HUES6 (cell line): Measurements from ENCODE around the gene EML1.

Source experiments
- H3K27ac ChIP-seq: 2 replicates; pipeline ENCODE4 v1.7.0; 2013; ENCODE audit warnings: low read depth, mild to moderate bottlenecking, low read length, inconsistent platforms
- H3K27me3 ChIP-seq: 2 replicates; pipeline ENCODE4 v1.6.1; 2013; ENCODE audit warnings: low read length; ENCODE audit not compliant: control insufficient read depth, insufficient read depth
- H3K36me3 ChIP-seq: 2 replicates; pipeline ENCODE4 v1.6.1; 2013; ENCODE audit warnings: low read length; ENCODE audit not compliant: control insufficient read depth, insufficient read depth
- H3K4me1 ChIP-seq: 2 replicates; pipeline ENCODE4 v1.6.1; 2013; ENCODE audit warnings: low read length; ENCODE audit not compliant: control insufficient read depth, insufficient read depth
- H3K4me3 ChIP-seq: 2 replicates; pipeline ENCODE4 v1.5.1; 2013; ENCODE audit warnings: low read depth, low read length
- H3K9ac ChIP-seq: one replicate; pipeline ENCODE4 v1.6.1; 2013; ENCODE audit warnings: mild to moderate bottlenecking, low read length
- H3K9me3 ChIP-seq: 2 replicates; pipeline ENCODE4 v1.6.1; 2013; ENCODE audit warnings: low read depth, low read length; ENCODE audit not compliant: control insufficient read depth, insufficient read depth

Gene EML1

DNA sequence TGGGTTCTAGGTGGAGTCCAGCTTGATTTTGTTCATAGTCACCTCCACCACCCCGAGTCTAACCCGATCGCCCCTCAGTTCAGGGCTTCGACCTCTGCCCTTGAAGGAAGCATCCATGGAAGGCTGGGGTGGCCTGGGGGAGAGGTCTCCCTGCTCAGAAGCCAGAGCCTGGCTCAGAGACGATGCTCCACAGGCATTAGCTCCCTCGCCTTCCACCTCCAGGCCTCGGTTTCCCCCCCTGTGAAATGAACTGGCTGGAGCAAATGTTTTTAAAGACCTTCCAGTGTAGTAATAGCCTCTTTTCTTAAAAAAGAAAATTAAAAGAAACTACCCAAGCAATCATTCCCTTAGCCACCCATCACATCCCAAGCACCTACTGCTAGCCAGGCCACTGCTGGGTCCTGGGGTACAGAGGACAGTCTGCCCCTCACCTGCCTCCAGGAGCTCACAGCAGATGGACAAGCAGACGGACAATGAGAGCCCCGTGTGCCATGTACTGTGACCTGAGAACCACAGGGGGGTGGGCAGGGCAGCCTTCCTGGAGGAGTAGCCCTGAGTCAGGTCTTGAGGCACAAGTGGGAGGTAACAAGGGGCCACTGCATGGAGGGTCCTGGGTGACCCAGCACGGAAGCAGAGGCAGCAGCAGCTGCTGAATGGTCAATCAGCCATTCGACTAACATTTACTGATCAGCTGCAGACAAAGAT is 42.3 kb upstream of the EML1 start:
- Histone ChIP-seq H3K27me3 (no peaks in the 10 kb centered on the region), H3K9me3 (no peaks in the 10 kb centered on the region), H3K36me3 (no peaks in the 10 kb centered on the region), H3K9ac (no peak overlapping the region), H3K4me1 (peaks cover 28% of the 10 kb centered on the region), H3K27ac (no peak overlapping the region), H3K4me3 (no peak overlapping the region)

- Histone ChIP-seq H3K27ac (no peak overlapping the region), H3K9ac (no peak overlapping the region), H3K4me3 (no peak overlapping the region)
Measured at GRCh38 chr14:99751539-99752485, 41.4 kb upstream of the EML1 start.

DNA sequence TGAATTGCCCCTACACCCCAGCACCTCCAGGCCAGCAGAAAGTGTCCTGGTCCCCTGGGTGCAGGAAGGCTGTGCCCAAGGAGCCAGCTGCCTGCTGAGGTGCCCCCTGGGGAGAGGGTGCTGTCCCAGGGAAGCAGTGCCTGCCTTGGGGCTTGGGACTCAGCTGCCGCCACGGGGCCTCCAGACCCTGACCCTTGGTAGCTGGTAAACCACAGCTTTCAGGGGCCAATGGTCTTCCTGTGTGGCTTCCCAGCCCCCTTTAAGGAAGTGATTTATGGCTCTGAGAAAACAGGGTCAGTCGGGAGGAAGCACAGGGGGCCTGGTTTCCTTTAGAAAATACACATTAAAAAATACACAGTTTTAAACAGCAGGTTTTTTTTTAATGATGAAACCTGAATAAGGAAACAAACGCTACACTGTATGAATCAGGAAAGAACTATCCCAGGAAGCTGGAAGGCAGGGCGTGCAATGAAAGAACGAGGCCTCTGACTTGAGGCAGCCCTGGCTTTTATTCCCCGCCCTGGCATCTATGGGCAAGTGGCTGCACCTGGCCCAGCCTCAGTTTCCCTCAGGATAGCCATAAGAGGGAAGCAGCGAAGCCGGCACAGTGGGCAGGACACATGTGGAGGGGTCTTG is 40.6 kb upstream of the EML1 start:
- no peaks in the 10 kb centered on the region for H3K9me3 ChIP-seq
- peaks cover 19% of the 10 kb centered on the region for H3K4me1 ChIP-seq
- no peaks in the 10 kb centered on the region for H3K36me3 ChIP-seq
- no peak overlapping the region for H3K4me3 ChIP-seq
- no peak overlapping the region for H3K9ac ChIP-seq
- no peaks in the 10 kb centered on the region for H3K27me3 ChIP-seq
- no peak overlapping the region for H3K27ac ChIP-seq

More at GRCh38 chr14:99751539-99752485, 41.4 kb upstream of the EML1 start:
- Histone ChIP-seq H3K27me3 (no peaks in the 10 kb centered on the region), H3K9me3 (no peaks in the 10 kb centered on the region), H3K4me1 (peaks cover 19% of the 10 kb centered on the region), H3K36me3 (no peaks in the 10 kb centered on the region)

DNA sequence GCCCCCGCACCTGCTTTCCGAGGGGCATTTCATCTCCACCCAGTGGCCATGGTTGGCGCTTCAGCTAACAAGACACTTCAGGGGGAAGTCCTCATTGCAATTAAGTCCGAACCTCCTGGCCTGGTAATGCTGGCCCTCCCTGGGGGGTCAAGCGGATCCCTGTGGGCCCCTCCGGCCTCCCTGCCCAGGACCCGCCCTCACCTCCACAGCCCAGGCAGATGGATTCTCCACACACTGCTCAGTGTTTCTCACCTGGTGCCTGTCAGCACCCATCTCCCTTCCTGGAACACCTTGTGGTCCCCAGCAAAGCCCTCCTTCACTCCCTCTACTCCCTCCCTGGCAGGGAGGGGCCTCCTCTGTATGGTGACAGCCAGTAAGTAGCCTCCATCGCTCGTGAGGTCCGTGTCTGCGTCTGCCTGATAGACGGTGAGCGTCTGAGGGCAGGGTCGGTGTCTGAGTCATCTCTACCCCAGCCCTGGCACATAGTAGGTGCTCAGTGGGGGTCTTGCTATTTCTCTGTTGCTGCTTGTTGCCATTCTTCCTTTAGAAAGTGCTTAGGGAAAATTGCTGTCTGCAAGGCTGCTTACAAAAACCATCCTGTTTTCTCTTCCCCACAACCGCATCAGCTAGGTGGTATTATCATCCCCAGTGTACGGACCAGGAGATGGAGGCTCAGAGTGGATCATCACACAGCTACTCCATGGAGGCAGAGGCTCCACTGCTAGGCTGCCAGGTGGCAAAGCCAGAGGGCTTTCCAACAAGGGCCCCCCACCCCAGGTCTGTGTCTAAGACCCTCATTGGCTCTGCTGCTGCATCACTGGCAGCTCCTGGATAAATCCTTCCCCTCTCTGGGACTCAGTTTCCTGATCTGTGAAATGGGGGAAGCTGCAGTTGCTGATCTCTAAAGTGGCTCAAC is 39.7 kb upstream of the EML1 start:
- H3K4me1 ChIP-seq, result peaks cover 26% of the 10 kb centered on the region

DNA sequence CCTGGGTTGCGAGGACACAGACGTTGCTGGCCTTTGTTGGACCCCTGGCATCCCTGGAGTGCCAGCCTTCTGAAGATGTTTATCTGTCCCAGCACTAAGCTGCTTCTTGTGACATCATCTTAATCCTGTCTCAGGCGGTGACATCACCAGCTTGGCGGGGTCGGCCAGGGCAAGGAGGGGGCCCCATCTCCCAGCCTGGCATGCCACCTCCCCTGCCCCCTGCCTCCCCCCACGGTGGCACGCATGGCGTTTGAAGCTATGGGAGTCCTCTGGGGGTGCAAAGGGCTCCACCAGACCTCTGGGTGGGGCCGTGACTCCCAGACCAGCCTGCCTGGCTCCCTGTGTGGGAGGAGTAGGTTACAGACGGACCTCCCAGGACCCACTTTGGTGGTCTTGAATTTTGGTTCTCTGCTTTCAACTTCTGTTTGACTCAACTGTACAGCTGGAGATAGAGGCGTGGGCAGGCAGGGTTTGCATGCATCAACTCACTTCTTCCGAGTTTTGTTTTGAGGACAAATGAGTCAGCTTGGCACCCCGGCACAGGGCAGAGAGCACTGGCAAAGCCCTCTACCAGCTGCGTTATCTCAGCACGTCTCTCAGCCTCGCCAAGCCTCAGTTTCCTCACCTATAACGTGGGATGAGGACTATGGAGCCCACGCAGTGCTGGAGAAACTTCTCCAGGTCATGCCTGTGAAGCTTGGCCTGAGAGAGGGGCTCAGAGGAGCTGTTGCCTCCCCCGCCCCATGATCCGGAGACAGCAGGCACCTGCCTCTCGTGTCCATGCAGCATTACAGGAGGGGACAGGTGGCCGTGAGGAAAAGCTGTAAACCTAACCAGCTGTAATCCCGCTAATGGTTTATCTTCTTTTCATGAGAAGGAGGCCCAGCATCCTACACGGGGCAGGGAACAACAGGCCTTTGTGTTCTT is 38.8 kb upstream of the EML1 start:
- H3K4me1 ChIP-seq, result peaks cover 35% of the 10 kb centered on the region

More for the DNA sequence above, 39.7 kb upstream of the EML1 start:
- no peaks in the 10 kb centered on the region for H3K9me3 ChIP-seq
- no peak overlapping the region for H3K27ac ChIP-seq
- no peak overlapping the region for H3K9ac ChIP-seq
- H3K36me3 ChIP-seq, result no peaks in the 10 kb centered on the region
- no peaks in the 10 kb centered on the region for H3K27me3 ChIP-seq
- H3K4me3 ChIP-seq, result no peak overlapping the region

GRCh38 chr14:99755068-99755405 is 38.2 kb upstream of the EML1 start:
- Histone ChIP-seq H3K4me1 (peaks cover 38% of the 10 kb centered on the region), H3K27ac (no peak overlapping the region), H3K4me3 (no peak overlapping the region), H3K27me3 (no peaks in the 10 kb centered on the region), H3K9ac (no peak overlapping the region), H3K36me3 (no peaks in the 10 kb centered on the region), H3K9me3 (no peaks in the 10 kb centered on the region)

More for the DNA sequence above, 38.8 kb upstream of the EML1 start:
- Histone ChIP-seq H3K36me3 (no peaks in the 10 kb centered on the region), H3K4me3 (no peak overlapping the region), H3K27me3 (no peaks in the 10 kb centered on the region), H3K9ac (no peak overlapping the region), H3K27ac (no peak overlapping the region), H3K9me3 (no peaks in the 10 kb centered on the region)

DNA sequence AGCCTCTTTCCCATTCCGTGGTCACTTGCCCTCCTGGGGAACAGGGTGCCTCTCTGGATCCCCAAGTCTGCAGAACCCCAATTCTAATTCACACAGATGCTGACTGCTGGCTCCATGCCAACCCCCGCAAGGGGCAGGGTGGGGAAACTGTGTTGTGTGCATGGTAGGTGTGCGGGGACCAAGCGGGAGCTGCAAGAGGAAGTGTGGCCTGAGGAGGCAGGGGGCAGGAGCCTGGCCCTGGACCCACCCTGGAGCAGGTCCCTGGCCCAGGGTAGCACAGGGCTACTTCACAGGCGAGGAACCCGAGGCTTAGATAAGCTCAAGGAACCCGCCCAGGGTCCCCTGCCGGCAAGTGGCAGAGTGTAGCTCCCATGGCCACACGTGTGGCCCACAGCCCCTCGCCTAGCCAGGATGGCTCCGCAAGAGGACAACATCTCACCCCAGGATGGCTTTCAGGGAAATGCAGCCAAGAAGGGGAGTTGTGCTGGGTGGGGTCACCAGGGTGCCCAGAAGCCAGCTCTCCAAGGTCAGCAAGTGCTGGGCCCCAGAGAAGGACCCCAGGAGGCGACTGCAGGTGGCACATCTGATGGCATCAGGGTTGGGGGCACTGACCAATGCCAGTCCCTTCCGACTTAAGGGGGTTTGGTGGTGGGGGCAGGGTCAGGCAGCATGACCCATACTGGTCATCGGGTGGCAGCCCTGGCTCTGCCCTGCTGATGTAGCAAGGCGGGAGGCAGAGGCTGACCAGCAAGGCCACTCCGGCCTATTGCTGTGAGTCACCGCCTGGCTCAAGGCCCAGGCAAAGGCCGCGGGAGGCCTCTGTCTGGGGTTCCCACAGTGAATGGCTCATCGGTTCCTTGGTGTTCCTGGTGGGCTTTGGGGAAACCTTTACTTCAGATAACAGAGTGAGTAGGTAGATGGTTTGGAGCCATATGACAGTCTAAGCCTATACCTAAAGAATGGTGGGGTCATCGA is 37.3 kb upstream of the EML1 start:
- H3K27me3 ChIP-seq, result no peaks in the 10 kb centered on the region
- no peak overlapping the region for H3K27ac ChIP-seq
- H3K9ac ChIP-seq, result no peak overlapping the region
- H3K36me3 ChIP-seq, result no peaks in the 10 kb centered on the region
- H3K4me3 ChIP-seq, result no peak overlapping the region
- H3K9me3 ChIP-seq, result no peaks in the 10 kb centered on the region
- H3K4me1 ChIP-seq, result peaks cover 46% of the 10 kb centered on the region

DNA sequence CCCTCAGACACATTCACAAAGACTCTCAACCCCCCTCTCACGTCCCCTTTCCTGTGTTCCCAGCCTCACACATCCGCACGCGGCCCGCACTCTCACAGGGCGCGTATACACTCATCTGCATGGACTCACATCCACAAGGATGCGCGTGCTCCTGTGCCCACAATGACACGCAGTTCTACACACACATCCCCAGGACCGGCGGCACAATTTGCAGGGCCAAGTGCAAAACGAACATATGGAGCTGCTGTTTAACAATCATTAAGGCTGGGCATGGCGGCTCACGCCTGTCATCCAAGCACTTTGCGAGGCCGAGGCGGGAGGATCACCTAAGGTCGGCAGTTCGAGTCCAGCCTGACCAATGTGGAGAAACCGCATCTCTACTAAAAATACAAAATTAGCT is 36.4 kb upstream of the EML1 start:
- H3K27ac ChIP-seq, result no peak overlapping the region
- H3K9me3 ChIP-seq, result no peaks in the 10 kb centered on the region
- no peaks in the 10 kb centered on the region for H3K36me3 ChIP-seq
- no peaks in the 10 kb centered on the region for H3K27me3 ChIP-seq
- H3K4me3 ChIP-seq, result no peak overlapping the region
- no peak overlapping the region for H3K9ac ChIP-seq
- H3K4me1 ChIP-seq, result peaks cover 45% of the 10 kb centered on the region

GRCh38 chr14:99757331-99758070 is 35.7 kb upstream of the EML1 start:
- H3K4me1 ChIP-seq, result peaks cover 37% of the 10 kb centered on the region
- no peak overlapping the region for H3K27ac ChIP-seq

More at GRCh38 chr14:99757331-99758070, 35.7 kb upstream of the EML1 start:
- Histone ChIP-seq H3K9ac (no peak overlapping the region), H3K4me3 (no peak overlapping the region), H3K36me3 (no peaks in the 10 kb centered on the region), H3K27me3 (no peaks in the 10 kb centered on the region), H3K9me3 (no peaks in the 10 kb centered on the region)
